WI38 (cell line): ENCODE measurements around the gene TMEM43.

Source experiments
- H3K4me3 ChIP-seq: 2 replicates; pipeline ENCODE4 v1.5.1; 2011; ENCODE audit warnings: low read depth, mild to moderate bottlenecking, control low read depth, low read length
- CTCF ChIP-seq: IDR thresholded peaks from 2 replicates; pipeline ENCODE4 v1.5.1; 2012; ENCODE audit warnings: low read depth, mild to moderate bottlenecking, control low read depth, low read length

The TMEM43 gene

GRCh38 chr3:14162178-14162577 is 37.3 kb downstream of the TMEM43 start:
- no peak overlapping the region for H3K4me3 ChIP-seq
- TF ChIP-seq CTCF, result no peak

GRCh38 chr3:14166877-14167603 is 42.2 kb downstream of the TMEM43 start:
- no peak overlapping the region for H3K4me3 ChIP-seq
- no peak for TF ChIP-seq CTCF

GRCh38 chr3:14169435-14169834 is 44.6 kb downstream of the TMEM43 start:
- no peak for TF ChIP-seq CTCF
- H3K4me3 ChIP-seq, result no peak overlapping the region

- H3K4me3 ChIP-seq, result no peak overlapping the region
- TF ChIP-seq CTCF, result no peak
These were observed 45.0 kb downstream of the TMEM43 start for GRCh38 chr3:14169871-14170270.

GRCh38 chr3:14170531-14171159 is 45.8 kb downstream of the TMEM43 start:
- H3K4me3 ChIP-seq, result no peak overlapping the region
- TF ChIP-seq CTCF, result no peak

- H3K4me3 ChIP-seq, result no peak overlapping the region
- TF ChIP-seq CTCF, result no peak
These were observed 47.6 kb downstream of the TMEM43 start for GRCh38 chr3:14172496-14172895.

GRCh38 chr3:14174483-14174882 is 49.6 kb downstream of the TMEM43 start:
- H3K4me3 ChIP-seq, result no peak overlapping the region
- TF ChIP-seq CTCF, result no peak
